NCI-H2196 treated with DMSO at 0.1 percent for 48 hours (cell line): Measurements from ENCODE around the gene TTC16.

ENCODE experiments used
- DNase-seq: peaks from one replicate; lab custom pipeline; 2025; ENCODE audit not compliant: unreplicated experiment; lab: John Stamatoyannopoulos, UW

TTC16 gene

DNA sequence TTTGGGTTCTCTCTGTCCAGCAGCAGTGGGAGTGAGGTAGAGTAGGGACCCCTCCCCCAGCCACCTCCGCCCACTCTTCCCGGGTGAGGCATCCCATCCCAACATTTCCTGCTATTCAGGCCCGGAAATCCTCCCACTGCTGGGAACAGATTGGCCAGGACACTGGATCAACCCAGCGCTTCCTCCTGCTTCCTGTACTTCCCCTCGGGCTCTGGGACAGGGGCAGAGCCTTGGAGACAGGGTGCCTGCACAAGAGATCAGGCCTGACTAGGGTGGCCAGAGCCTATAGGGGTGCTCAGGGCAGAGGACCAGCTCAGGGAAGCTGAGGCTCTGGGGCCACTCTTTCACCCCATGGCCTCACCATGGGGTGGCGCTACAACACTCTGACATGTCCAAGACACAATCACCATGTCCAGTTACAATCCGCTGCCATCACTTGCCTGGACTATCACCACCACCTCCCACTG, 48.1 kb downstream of the TTC16 start:
- DNase-seq, result no peak

DNA sequence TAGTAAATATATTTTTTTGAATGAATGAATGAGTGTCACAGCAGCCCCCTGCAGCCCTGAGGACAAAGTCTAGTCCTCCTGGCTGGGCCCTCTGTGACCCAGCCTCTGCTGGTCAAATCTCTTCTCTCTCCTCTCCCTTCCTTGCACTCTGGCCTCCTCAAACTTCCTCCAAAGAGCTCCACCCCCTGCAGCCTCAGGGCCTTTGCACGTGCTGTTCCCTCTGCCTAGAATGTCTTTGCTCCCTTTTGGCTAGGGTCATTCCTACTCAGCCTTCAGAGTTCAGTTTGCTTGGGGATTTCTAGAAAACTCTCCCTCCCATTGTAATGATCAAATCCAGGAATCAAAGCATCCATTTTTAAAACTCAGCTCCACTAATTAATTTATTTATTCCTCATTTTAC, 49.5 kb downstream of the TTC16 start:
- no peak for DNase-seq

DNA sequence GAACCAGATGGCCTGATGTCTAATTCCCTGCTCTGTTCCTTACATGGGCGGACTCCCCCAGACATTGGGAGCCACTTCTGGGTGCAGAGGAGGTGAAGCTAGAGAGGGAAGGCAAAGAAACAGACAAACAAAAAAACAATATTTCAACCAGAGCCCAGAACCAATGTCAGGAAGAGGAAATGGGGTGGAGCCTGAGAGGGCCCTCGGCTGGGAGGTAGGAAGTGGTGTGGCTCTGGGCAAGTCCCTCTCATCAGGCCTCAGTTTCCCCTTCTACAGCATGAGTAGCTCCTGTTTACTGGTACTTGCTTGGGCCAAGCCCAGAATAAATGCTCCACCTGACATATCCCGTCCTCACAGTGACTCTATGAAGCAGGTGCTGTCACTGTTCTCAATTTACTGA, 51.5 kb downstream of the TTC16 start:
- no peak for DNase-seq

DNA sequence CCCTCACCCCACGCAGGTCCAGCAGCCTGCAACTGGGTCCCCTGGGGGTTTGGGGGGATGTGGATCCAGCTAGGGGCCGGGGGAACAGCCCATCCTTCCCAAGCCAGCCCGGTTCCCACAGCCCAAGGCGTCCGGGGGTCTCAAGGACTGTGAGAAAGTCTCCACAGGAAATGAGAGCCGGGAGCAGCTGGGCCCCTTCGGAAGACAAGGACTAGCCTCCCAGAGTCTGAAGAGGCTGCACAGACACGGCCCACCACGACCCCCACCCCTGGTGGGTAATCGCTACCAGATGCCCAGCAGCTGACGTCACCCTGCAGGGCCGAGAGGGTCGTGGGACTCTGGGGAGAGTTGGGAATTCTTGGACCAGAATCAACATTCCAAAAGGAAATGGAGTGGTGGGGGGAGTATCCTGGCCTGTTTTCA, 52.0 kb downstream of the TTC16 start:
- no peak for DNase-seq

DNA sequence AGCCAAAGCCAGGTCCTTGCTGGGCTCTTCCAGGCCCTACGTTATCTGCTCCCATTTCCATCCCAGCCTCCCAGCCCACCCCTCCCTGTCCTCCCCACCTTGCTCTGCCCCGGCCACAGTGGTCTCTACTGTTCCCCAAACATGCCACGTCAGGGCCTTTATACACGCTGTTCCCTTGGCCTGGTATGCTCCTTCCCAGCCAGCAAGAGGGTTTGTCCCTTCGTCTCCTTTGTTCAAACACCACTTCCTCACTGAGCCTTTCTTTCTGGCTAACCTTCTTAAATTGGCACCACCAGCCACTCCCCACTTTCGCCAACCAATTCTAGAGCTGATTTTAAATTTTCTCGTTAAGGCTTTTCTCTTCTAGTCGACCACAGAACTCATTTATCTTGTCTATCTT, 52.8 kb downstream of the TTC16 start:
- DNase-seq, result no peak

DNA sequence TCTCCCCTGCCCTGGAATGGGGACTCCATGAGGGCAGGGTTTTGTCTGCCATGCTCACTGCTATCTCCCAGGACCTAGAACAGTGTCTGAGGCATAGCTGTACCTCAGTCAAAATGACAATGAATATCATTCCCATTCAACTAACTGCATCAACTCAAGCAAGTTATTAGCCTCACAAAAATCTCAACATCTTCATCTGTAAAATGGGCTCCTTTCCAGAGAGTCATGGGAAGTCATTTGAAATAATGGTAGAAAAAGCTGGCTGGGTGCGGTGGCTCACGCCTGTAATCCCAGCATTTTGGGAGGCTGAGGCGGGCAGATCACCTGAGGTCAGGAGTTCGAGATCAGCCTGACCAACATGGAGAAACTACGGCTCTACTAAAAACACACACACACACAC, 53.2 kb downstream of the TTC16 start:
- DNase-seq, result no peak

DNA sequence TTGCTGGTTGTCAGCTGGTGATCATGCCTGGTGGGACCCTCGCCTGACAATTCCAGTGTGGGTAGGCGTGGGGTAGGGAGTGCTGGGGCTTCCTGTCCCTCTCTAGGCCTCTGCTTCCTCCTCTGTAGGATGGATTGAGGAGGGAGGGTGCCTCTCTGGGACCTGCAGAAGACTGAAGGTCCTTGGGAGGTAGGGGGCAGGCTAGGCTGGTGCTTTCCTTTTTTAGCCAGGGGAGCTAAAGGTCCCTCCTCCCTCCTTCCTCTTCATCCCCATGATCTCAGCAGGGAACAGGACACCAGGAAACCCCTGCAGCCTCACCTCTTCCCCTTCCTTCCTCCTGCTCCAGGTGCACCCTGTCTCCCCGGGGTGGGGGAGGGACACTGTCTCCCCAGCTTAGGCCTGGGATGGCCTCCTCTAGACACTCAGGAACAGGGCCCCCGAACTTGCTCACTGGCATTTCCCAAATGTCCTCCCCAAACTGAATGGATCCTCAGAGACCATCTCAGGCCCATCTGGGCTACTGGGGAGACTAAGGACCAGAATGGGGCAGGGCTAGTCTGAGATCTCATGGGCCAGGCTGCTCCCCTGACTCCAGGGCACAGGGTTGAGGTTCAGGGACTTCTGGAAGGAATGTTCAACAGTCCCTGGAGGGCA, 54.2 kb downstream of the TTC16 start:
- no peak for DNase-seq

DNA sequence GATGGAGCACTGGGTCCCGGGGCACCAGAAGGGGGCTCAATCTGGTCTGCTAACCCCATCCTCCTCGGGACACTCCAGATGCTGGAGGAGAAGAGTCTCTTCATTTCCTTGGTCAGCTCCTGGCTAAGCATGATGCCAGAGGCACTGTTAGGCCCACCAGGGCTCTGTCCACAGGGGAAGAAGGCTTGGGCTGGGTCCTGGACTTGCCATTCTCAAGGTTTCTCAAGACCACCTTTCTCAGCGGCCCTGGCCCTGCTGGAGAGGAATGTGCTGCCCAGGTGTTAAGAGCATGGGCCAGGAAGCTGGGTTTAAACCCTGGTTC, 54.7 kb downstream of the TTC16 start:
- DNase-seq, result no peak

DNA sequence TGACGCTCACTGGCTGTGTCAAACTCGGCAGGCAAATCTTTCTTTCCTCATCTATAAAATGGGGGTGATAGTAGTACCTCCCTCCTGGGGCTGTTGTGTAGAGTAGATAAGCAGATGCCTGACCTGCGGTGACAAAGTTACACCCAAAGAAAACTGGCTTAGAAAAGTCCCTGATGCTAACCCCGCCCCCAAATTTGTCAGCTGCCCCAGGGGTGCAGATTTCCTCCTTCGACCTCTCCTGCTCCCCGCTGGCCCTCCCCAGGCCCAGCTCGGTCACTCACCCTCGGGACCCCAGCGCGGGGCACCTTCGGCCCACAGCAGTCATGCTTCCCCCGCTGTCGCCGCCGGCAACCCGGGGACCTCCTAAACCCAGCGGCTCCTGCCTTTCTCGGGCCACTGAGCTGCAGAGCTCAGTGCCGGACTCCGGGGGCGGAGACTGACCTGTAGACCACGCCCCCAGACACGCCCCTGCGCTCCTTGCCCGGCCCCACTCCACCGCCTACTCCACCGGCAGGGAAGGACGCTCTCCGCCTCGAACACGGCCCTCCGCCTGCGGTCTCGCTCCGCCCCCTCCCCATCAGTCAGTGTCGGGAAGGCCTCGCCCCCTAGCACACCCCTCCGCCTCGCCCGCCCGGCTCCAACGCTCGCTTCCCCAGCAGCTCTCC, 55.2 kb downstream of the TTC16 start:
- DNase-seq, result peak; percentile 97

DNA sequence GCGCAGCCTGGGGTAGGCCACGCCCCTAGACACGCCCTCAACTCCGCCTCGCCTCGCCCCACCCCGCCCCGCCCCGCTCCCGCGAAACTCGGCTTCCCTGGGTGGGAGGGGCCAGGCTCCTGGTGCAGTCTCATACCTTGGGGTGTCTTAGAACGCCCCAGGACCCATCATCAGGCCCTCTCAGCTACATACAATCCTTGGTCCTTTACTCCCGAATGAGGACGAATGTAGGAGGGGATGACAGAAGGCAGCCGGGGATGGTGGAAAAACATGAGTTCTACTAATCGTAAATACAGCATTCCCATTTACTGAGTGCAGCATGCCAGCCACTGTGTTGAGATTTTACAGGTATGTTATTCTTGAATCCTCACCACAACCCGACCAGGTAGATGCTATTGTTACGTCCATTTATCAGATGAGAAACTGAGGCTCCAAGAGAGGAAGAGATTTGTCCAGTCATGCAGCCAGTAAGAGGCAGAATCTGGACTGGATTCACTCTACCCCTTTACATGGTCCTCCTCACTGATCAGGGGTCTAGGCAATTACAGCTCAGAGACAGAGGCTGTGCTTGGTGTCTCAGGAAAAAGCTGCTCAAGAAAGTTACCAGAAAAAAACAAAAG, 55.8 kb downstream of the TTC16 start:
- DNase-seq, result no peak

DNA sequence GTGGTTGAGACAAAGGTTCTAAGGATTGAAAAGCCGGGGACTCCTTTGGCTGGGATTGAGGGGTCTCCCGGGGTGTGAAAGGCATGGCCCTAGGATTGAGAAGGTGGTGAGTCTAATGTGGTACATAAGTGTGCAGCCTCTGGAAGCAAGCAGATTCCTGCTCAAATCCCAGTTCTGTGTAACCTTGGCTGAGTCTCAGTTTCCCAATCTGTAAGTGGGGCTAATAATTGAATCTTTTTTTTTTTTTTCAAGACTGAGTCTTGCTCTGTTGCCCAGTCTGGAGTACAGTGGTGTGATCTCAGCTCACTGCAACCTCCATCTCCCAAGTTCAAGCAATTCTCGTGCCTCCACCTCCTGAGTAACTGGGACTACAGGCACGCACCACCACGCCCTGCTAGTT, 56.7 kb downstream of the TTC16 start:
- DNase-seq, result no peak

DNA sequence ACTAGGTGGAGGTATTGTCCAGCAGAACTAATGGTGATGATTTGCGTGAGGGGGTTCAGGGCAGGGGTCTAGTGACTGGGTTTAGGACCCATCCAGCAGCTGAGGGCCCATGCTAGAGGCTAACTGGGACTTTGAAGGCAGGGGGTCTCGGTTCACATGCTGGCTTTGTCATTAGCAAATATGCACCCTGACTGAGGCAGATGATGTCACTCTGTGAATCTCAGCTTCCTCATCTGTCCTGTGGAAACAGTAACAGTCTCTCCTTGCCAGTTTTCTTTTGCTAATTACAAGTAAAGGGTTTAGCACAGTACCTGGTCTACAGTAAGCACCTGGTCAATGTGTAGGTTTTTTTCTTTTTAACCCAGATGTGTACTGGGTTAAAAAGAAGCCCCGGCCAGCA, 57.4 kb downstream of the TTC16 start:
- no peak for DNase-seq

DNA sequence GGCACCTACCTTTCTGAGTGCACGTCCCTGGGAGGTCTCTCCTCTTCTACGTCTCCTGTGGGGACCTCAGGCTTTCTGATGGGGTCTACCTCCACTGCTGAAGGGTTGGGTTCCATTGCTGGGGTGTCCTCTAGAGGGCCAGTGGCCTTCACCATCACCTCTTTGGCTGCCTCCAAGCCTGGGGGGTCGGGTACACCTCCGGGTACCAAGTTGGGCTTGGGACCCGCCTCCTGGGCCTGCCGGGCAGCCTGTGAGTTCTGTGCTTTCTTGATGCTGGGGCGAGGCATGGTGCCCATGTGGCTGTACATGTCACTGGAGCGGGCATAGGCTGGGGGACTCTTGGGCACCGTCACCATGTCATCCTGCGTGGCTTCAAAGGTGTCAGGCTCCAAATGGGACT, 58.1 kb downstream of the TTC16 start:
- no peak for DNase-seq

DNA sequence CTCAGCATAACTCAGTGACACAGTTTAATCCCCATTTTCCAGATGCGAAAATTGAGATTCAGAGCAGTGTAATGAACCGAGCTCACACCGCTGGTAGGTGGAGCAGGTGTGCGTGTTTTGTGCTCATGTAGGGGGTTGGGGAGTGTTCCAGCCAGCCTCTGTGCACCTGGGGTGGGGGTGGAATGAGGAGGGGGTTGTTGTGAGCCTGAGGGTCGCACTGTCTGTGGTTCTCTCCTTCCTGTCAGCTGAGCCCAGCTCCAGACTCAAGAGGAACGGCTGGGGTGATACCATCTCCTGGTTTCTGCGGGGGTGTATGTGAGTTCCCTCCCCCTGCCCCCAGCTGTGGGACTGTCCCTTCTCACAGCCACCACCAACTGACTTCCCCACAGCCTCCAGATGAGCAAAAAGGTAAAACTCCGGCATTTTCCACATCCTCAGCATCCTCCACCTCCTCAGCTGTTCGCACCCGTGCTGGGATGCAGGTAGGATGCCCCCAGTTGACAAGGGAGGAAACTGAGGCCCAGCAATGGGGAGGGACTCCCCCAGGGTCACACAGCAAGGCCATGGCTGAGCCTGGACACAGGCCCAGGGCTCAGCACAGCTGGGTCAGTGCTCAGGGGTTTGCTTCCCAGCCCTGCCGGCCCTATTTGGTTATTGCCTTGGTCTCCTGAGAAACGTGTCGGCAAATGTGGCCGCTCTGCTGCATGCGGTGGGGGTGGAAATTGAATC, 60.5 kb downstream of the TTC16 start:
- DNase-seq, result no peak

DNA sequence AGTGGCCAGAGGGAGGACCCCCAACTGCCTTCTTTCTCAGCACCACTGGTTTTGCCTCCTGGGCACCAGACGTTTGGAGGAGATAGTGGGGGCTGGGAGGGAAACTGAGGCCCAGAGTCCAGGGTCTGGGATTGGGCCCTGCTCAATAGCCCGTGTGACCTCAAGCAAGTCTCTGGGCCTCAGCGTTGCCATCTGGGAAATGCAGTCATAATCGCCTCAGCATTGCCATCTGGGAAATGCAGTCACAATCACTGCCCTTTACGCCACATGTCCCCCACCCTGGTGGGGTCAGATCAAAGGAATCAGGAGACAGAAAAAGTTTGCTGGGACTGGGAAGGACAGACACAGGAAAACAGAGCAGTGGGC, 61.0 kb downstream of the TTC16 start:
- no peak for DNase-seq

DNA sequence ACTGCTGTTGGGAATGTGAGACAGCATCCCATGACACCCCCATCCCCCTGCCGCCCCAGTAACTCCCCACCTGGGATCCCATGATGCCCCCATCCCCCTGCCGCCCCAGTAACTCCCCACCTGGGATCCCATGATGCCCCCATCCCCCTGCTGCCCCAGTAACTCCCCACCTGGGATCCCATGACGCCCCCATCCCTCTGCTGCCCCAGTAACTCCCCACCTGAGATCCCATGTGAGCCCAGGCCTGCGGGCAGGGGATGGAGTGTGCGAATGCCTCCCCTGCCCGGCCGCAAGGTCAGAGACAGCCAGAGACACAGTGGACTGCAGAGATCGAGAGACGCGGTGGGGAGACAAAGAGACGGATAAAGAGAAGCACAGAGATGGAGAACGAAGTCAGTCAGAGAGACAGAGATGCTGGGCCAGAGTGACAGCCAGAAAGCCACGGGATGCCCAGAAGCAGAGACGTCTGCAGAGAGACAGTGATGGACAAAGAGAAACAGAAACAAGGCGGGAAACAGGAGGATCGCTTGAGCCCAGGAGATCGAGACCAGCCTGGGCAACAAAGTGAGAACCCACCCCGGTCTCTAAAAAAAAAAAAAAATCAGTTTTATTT, 61.6 kb downstream of the TTC16 start:
- DNase-seq, result no peak

DNA sequence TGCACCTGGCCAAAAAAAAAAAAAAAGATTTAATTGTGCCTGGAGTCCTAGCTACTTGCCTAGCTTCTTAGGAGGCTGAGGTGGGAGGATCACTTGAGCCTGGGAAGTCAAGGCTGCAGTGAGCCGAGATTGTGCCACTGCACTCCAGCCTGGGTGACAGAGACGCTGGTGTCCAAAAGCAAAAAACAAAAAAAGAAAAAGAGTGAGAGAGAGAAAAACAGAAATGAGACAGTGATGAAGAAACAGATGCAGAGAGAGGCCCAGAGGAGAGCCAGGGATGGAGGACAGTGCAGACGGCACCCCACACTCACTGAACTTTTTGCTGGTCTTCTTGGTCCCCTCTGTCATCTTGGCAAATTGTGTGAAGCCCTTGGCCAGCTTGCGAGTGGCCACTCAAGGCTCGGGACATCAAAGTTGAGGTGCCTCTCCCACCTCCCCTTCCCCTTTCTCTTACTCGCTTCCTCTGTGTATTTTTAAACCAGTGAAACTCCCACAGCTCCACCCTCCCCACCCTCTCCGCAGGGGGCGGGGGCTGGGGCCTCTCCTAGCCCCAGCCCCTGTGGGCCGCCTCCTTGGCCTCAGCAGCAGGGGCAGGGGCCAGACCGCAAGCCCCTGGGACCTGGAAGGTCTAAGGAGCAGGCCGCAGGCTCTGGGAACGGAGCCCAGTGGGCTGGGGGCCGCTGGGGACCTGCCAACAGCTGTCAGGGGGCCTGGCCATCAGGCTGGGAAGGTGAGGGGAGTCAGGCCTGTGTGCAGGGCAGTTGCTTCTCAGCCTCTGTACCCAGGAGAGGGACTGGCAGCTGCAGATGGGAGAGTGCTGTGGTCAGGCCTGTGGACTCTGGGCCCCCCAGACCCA, 62.6 kb downstream of the TTC16 start, which contains the start of gene SH2D3C:
Gene SH2D3C (minus strand): TSS at position 387 of the 856 bp plus-strand sequence. CDS start 39 bp downstream, at position 348.
- no peak for DNase-seq

DNA sequence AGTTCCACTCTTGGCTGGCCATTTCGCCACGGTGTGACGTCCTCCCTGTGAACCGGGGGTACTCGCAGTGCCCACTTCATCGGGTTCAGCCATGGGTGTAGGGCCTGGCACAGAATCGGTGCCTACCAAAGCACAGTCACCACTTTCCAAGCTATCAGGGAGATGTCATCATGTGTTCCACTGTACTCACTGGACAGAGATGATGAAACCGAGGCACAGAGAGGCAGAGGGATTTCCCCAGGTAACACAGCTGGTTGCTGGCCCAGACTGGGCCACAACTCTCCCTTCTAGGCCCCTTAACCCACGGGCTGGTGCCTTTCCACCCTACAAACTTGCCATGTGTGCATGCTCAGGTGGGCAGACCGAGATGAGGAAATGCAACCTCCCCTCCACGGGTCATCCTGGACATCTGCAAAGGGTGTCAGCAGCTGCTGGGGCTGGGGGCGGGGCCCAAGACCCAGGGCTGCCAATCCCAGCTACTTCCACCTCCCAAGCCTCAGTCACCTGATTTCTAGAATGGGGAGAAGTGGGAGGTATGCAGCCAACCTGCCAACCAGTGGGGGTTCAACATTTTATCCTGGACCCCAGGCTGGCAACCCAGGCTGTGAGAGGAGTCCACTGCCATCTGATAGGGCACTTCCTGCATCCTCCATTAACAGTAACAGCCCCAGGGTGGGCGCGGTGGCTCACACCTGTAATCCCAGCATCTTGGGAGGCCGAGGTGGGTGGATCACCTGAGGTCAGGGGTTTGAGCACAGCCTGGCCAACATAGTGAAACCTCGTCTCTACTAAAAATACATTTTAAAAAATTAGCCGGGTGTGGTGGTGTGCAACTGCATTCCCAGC, 63.5 kb downstream of the TTC16 start:
- no peak for DNase-seq

DNA sequence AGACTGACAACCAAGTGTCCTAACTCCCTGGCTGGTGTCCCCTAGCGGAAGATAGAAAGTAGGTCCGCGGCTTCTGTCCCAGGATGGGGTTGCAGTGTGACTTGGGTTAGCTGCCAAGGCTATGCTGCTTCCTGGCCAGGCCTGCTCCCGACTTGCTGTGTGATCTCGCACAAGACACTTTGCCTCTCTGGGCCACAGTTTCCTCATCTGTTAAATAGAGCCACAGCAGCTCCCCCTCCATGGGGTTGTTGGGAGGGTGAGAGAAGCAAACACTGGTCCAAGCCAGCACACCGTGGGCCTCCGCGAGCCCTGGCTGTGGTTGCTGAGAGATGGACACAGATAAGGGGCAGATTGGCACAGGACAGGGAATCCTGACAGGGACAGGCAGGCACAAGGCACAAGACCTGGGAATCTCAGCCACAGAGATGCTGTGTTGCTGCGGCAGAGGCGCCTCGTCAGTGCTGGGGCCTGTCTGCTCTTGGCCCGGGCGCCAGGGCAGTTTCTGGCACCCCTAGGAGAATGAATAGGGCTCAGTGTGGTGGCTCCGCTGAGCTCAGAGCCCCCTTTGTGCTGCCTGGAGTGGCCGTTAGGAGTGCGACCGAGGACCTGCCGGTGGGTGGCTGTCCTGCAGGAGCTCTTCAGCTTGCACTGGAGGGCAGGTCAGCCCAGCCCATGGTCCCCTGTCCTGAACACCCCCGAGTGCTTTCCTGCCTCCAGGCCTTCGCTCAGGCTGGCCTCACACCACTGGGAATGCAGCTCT, 64.4 kb downstream of the TTC16 start:
- DNase-seq, result no peak
